T-helper 9 cell (primary cell): ENCODE data around the gene KRTAP4-6.
"Not testable (repeated sequence)": the region's sequence is repeated elsewhere in the genome, so short reads cannot be mapped to it uniquely, and the experiment has no call there.

Experiments
- DNase-seq: peaks from one replicate; pipeline ENCODE4 v3.0.0-alpha.2; 2020

The KRTAP4-6 gene

DNA sequence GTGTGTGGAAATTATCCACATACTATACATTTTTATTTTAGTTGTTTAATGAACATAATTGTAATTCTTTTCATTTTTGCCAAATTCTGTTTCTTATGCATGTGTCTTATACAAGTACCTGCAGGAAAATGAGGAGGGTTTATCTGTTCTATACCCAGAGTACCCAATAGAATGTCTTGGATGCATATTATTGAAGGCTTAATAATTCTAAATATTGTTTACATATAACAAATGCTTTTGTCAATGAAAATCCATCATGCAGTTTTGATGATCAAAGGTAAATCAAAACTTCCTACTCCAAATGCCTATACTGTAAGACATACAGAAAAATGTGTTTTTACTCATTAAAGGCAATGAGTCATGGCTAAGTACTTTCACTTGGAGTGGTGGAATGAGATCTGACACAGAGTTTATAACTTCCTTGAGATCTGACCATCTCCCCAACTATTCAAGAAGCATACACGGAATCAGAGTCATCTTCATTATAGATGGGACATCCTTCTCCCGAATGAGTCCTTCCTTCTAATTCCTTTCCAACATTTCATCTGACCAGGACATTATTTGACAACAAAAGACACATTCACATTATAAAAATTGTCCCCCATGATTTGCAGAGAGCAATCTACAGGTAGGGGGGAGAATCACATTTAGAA is 35.8 kb downstream of the KRTAP4-6 start:
- DNase-seq, result not testable (repeated sequence)

DNA sequence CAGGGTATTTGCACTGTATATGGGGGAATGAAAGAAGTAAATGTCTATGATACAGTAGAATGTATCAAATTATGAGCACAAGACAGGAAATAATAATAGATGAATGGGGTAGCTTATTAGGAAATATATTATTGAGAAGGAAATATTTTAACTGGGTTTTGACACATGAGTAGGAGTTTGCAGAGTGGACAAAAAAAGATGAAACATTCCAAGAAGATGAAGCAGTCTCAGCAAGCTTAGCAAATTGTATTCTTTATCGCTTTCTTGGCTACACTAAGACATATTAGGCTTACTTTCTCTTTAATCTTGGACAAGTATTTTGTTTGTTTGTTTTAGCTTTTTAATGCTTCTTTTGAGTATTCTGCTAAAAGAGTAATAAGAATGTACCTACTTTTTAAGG is 36.4 kb downstream of the KRTAP4-6 start:
- no peak for DNase-seq

DNA sequence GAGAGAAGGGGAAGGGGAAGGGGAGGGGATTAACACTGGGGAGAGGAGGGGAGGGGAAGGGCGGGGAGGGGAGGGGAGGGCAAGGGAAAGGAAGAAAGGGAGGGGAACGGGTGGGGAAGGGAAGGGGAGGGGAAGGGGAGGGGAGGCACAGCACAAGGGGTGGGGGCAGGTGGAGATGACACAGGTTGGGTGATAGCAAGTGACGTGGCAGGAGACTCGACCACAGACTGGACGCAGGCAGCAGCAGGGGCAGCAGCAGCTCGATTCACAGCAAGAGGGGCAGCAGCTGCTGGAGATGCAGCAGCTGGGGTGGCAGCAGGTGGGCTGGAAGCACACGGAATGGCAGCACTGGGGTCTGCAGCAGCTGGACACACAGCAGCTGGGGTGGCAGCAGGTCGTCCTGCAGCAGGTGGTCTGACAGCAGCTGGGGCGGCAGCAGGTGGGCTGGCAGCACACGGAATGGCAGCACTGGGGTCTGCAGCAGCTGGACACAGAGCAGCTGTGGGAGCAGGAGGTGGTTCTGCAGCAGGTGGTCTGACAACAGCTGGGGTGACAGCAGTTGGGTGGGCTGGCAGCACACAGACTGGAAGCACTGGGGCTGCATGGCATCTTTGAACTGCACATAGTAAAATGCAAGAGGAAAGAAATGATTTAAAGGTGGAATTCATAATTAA is 38.6 kb downstream of the KRTAP4-6 start, which contains the start of gene KRTAP4-16:
KRTAP4-16 (minus strand) TSS at position 624 of the 674 bp plus-strand sequence; CDS start at position 624, 0 bp downstream.
- no peak for DNase-seq

DNA sequence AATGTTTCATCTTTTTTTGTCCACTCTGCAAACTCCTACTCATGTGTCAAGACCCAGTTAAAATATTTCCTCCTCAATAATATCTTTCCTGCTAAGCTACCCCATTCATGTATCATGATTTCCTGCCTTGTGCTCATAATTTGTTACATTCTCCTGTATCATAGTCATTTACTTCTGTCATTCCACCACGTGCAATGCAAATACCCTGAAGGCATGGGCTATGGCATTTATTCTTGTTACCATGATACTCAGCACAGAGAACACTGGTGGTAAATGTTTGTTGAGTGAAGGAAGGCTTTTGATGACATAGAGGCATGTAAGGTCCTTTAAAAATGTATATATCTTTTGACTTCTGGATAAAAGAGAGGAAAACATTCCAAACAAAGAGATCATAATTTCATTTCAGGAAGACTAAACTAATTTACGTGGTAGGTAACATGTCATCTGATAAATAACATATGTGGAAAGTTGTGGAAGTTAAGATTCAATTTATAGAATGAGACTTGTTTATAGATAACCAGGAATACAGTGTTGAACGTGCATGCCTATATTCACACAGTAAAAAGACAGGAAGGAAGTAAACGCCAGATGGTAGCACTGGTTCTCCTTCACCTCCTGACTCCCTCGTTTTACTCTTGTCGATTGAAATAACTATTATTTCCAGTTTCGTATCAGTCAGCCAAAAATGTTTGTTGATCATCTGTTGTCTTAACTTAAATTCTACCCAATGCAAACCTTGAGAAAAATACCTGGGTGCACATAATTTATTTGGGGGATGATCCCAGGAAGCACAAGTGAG is 40.5 kb downstream of the KRTAP4-6 start:
- DNase-seq, result not testable (repeated sequence)

DNA sequence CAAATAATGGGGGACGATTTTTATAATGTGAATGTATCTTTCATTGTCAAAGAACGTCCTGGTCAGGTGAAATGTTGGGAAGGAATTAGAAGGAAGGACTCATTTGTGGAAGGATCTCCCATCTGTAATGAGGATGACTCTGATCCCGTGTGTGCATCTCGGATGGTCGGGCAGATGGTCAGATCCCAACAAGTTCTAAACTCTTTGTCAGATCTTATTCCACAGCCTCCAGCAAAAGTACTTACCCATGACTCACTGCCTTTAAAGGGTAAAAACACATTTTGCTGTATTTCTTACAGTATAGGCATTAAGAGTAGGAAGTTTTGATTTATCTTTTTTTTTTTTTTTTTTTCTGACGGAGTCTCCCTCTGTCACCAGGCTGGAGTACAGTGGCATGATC is 41.9 kb downstream of the KRTAP4-6 start:
- DNase-seq, result no peak

DNA sequence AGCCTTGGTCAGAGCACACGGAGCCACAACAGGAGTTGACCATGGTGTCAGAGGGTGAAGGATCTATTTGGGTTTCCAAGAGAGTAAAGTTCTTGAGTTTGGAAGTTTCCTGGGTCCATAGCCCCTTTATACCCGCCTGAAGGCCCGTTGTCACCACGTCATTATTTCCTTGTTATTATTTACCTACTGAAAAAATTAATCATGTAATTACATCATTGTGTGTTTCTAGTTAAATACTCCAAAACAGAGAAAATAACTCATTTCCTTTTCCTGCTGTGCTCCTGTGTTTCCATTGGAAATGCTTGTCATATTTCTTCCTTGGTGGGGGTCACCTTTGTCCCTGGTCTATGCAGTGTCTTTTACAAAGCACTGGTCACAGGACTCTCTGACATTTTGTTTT is 42.3 kb downstream of the KRTAP4-6 start, which contains the start of gene KRTAP4-8:
KRTAP4-8 (minus strand) TSS at position 101 of the 400 bp plus-strand sequence; CDS start at position 43, 58 bp downstream.
- DNase-seq, result no peak

DNA sequence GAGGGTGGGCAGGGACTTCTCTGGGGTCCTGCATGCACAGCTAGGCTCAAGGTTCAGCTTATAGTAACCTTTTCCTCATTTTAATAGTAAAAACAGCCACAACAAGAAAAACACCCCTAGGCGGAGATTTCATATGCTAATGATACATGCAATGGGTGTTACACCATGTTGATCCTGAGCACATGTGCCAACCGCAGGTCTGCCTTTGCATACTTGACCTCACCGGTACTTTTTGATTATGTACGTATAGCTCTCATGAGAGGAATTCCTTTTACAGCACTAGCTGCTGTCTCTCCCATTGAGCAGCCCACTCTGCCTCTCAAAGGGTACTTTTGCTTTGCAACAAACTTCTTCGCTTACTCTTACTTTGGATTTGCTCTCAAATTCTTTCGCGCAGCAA is 44.3 kb downstream of the KRTAP4-6 start:
- DNase-seq, result no peak
